BE2C (cell line): ENCODE data around the gene PPP2R2D.

Experiments
- DNase-seq: peaks from one replicate; pipeline ENCODE4 v3.0.0-alpha.2; 2020
- H3K27me3 ChIP-seq: fragments of 250-450 bp; sonication (Bioruptor Pico); 2 replicates; pipeline ENCODE4 v1.5.1; 2020; ENCODE audit warnings: mild to moderate bottlenecking
- H3K36me3 ChIP-seq: fragments of 250-450 bp; sonication (Bioruptor Pico); 2 replicates; pipeline ENCODE4 v1.5.1; 2020; ENCODE audit warnings: mild to moderate bottlenecking
- H3K4me1 ChIP-seq: fragments of 250-450 bp; sonication (Bioruptor Pico); 2 replicates; pipeline ENCODE4 v1.5.1; 2020
- H3K4me3 ChIP-seq: 2 replicates; pipeline ENCODE4 v1.5.1; 2011; ENCODE audit warnings: low read depth, low read length
- H3K9me3 ChIP-seq: fragments of 250-450 bp; sonication (Bioruptor Pico); 2 replicates; pipeline ENCODE4 v1.5.1; 2020
- CTCF ChIP-seq: IDR thresholded peaks from 2 replicates; pipeline ENCODE4 v1.5.1; 2012; ENCODE audit warnings: mild to moderate bottlenecking, low read depth, low read length

The PPP2R2D gene

GRCh38 chr10:131865223-131865917 is 35.4 kb upstream of the PPP2R2D start:
- no peaks in the 10 kb centered on the region for H3K27me3 ChIP-seq
- TF ChIP-seq CTCF = no peak
- no peak for DNase-seq

DNA sequence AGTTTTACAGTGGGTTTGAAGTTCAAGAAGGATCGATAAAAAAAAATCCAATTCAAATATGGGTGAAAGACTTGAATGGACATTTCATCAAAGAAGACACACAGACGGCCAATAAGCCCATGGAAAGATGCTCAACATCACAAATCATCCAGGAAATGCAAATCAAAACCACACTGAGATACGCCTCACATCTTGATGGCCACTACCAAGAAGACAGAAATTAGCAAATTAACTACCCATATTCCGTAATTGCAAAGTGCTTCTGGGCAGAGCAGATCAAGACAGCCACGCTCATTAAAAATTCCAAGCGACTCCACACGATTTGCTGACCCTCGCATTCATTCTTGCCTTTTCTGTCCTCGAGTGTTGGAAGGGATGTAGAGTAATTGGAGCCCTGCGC is 34.1 kb upstream of the PPP2R2D start:
- DNase-seq = no peak
- no peaks in the 10 kb centered on the region for H3K36me3 ChIP-seq

More at GRCh38 chr10:131865223-131865917, 35.4 kb upstream of the PPP2R2D start:
- Histone ChIP-seq H3K4me3 (no peak overlapping the region), H3K9me3 (no peaks in the 10 kb centered on the region), H3K4me1 (no peaks in the 10 kb centered on the region), H3K36me3 (no peaks in the 10 kb centered on the region)

DNA sequence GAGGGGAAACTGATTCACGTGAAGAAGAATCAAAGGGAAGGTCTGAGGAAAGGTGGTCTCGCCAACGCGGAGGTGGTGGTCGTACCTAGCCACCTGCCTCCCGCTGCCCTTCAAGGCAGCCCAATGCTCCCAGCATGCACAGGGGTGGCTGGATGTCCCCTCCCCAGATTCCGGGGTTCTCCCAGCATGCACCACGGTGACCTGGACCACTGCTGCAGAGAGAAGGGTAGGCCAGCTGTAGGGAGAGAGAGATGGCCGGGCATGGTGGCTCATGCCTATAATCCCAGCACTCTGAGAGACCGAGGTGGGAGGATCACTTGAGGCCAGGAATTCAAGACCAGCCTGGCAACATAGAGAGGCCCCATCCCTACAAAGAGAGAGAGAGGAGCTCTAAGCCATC is 32.4 kb upstream of the PPP2R2D start:
- TF ChIP-seq CTCF = no peak
- Histone ChIP-seq H3K36me3 (no peaks in the 10 kb centered on the region), H3K27me3 (no peaks in the 10 kb centered on the region)

More for the DNA sequence above, 34.1 kb upstream of the PPP2R2D start:
- Histone ChIP-seq H3K9me3 (no peaks in the 10 kb centered on the region), H3K27me3 (no peaks in the 10 kb centered on the region), H3K4me1 (no peaks in the 10 kb centered on the region), H3K4me3 (no peak overlapping the region)
- no peak for TF ChIP-seq CTCF

GRCh38 chr10:131869344-131869743 is 31.5 kb upstream of the PPP2R2D start:
- Histone ChIP-seq H3K27me3 (no peaks in the 10 kb centered on the region), H3K36me3 (no peaks in the 10 kb centered on the region), H3K4me1 (no peaks in the 10 kb centered on the region), H3K4me3 (no peak overlapping the region), H3K9me3 (no peaks in the 10 kb centered on the region)
- no peak for TF ChIP-seq CTCF
- no peak for DNase-seq

More for the DNA sequence above, 32.4 kb upstream of the PPP2R2D start:
- no peak overlapping the region for H3K4me3 ChIP-seq
- no peaks in the 10 kb centered on the region for H3K9me3 ChIP-seq
- DNase-seq = no peak
- no peaks in the 10 kb centered on the region for H3K4me1 ChIP-seq

DNA sequence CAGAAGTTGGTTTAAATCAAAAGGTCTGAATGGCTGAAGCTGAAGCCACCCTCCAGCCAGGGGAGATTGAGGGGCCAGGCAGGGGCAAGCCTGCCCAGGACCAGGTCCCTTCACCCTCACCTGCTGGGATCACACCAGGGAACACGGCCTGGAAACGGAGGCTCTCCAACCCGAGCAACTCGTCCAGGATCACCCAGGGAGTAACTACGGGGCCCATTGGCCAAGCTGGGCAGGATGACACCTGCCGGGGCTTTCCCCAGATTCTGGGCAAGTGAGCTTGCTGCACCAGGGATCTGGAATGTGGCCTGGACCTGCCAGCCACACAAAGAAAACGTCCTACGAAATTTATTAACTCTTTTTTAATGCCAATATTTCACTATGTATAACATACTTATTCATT is 30.4 kb upstream of the PPP2R2D start:
- Histone ChIP-seq H3K4me3 (no peak overlapping the region), H3K27me3 (no peaks in the 10 kb centered on the region), H3K36me3 (no peaks in the 10 kb centered on the region), H3K4me1 (no peaks in the 10 kb centered on the region), H3K9me3 (no peaks in the 10 kb centered on the region)
- TF ChIP-seq CTCF = no peak
- DNase-seq = no peak

GRCh38 chr10:131870831-131871672 is 29.8 kb upstream of the PPP2R2D start:
- no peak for DNase-seq
- Histone ChIP-seq H3K9me3 (no peaks in the 10 kb centered on the region), H3K27me3 (no peaks in the 10 kb centered on the region), H3K4me1 (no peaks in the 10 kb centered on the region), H3K4me3 (no peak overlapping the region), H3K36me3 (no peaks in the 10 kb centered on the region)
- no peak for TF ChIP-seq CTCF
